SJCRH30 (cell line): ENCODE data around the gene PPEF1. TPM values are rescaled to one million over a fixed set of nuclear protein-coding genes. Genes with fewer than 3 reads are reported as not detected.

Experiments used
- DNase-seq, 2 experiments: peaks; one replicate each; pipeline ENCODE4 v3.0.0-alpha.2; 2015 to 2020
- H3K27ac ChIP-seq: fragments of 250-450 bp; sonication (Bioruptor Pico); 2 replicates; pipeline ENCODE4 v1.5.1; 2020; ENCODE audit warnings: mild to moderate bottlenecking, moderate library complexity
- H3K27me3 ChIP-seq: fragments of 250-450 bp; sonication (Bioruptor Pico); 2 replicates; pipeline ENCODE4 v1.5.1; 2020; ENCODE audit warnings: mild to moderate bottlenecking, moderate library complexity
- H3K36me3 ChIP-seq: fragments of 250-450 bp; sonication (Bioruptor Pico); 2 replicates; pipeline ENCODE4 v1.5.1; 2020; ENCODE audit warnings: mild to moderate bottlenecking, moderate library complexity
- H3K4me1 ChIP-seq: fragments of 250-450 bp; sonication (Bioruptor Pico); 2 replicates; pipeline ENCODE4 v1.5.1; 2020; ENCODE audit warnings: mild to moderate bottlenecking, moderate library complexity
- H3K4me3 ChIP-seq: fragments of 250-450 bp; sonication (Bioruptor Pico); 2 replicates; pipeline ENCODE4 v1.5.1; 2020; ENCODE audit warnings: mild to moderate bottlenecking, moderate library complexity
- H3K9me3 ChIP-seq: fragments of 250-450 bp; sonication (Bioruptor Pico); replicated peaks from 2 replicates; pipeline ENCODE4 v1.5.1; 2020; ENCODE audit warnings: mild to moderate bottlenecking, moderate library complexity
- total RNA-seq: library from RNA; depleted of rRNA; stranded (reverse); fragments of >200 nt; shearing (Covaris generic); gene quantifications from 2 replicates; pipeline ENCODE4 v1.2.3, GENCODE V29; 2014

Gene PPEF1
- total RNA-seq, 1 experiment from 2014 or later = 0.51 TPM

DNA sequence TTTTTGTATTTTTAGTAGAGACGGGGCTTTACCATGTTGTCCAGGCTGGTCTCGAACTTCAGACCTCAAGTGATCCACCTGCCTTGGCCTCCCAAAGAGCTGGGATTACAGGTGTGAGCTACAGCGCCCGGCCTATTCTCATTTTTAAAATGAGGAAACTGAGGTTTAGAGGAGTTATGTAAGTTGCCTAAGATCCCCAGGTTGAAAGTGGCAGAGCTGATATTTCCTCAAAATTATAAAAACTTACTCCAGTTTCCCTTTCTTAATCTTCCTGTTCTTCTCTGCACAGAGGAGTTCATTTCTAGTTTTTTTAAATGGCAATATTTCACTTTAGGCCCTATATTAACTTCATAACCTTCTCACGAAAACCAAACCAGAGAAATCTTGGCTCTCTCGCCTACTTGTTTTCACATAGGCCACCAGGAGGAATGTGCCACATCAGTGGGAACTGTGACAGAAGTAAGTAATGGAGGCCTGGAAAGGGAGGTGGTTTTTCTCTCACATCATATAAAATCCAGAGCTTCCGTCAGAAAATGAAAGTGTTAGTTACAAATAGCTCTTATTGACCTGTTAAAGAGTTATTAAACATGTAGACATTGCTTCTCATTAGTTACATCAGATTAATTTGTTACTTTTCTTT lies 19.5 kb upstream of the PPEF1 start:
- Histone ChIP-seq H3K36me3 (no peaks in the 10 kb centered on the region), H3K9me3 (no peaks in the 10 kb centered on the region), H3K4me3 (no peak overlapping the region), H3K27ac (no peak overlapping the region), H3K27me3 (no peaks in the 10 kb centered on the region; the same call in 1 of the 2 replicates), H3K4me1 (no peaks in the 10 kb centered on the region)
- no peak for DNase-seq

DNA sequence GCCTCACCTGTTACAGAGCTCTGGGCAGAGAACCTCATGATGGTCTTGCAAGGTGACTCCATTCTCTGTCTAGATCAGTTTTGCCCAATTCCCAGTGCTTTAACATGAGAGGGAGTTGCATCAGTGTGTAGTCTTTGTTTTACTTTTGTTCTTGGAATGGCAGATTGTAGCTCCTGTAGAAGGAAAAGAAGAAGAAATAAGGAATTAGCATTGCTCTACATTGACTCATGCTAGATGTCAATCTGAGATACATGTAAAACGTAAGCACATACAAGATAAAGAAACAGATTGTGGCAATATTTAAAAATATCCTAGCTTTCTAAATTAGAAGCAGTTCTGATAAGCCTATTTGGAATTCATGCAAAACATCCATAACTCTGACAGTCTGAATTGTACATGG lies 16.0 kb upstream of the PPEF1 start:
- Histone ChIP-seq H3K4me1 (no peaks in the 10 kb centered on the region), H3K36me3 (no peaks in the 10 kb centered on the region), H3K4me3 (no peak overlapping the region), H3K9me3 (no peaks in the 10 kb centered on the region), H3K27ac (no peak overlapping the region), H3K27me3 (no peaks in the 10 kb centered on the region)
- DNase-seq = no peak

DNA sequence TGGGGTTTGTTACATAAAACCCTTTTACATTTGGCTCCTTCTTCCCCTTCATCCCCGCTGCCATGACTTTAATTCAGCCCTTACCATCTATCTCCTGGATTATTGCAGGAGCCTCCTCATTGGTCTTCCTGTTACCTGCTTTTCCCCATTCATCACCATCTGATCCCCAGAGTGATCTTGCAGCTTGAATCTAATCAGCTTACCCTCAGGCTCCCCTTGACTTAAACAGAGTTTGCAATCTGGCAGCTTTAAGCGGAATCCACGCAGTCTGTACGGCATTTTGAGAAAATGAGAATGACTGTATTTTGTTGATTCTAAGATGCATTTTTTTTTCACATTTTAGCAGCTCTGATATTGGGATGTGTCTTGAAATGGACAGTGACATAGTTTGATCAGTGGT lies 14.9 kb upstream of the PPEF1 start:
- H3K9me3 ChIP-seq = no peaks in the 10 kb centered on the region
- H3K27ac ChIP-seq = no peak overlapping the region
- no peaks in the 10 kb centered on the region for H3K36me3 ChIP-seq
- no peaks in the 10 kb centered on the region for H3K27me3 ChIP-seq
- DNase-seq = no peak
- H3K4me3 ChIP-seq = no peak overlapping the region
- H3K4me1 ChIP-seq = no peaks in the 10 kb centered on the region

DNA sequence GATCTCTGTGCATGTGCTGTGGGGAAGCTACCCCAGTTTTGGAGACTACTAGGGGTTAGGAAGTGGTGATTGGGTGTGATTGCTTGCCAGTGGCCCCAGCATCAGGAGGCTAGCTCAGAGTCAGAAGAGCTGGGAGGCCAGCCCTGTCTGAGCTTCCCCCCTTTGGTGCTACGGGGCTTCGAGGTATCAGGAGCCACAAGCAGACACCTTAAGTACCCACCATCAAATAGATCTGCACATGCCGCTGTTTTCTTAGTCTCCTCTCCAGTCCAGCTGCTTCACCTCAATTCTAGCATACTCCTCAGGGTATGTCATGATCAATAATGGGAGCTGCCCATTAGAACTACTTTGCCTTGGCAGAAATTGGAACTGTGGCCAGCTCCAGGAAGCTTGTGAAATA lies 10.8 kb upstream of the PPEF1 start:
- no peaks in the 10 kb centered on the region for H3K9me3 ChIP-seq
- no peaks in the 10 kb centered on the region for H3K27me3 ChIP-seq
- H3K4me1 ChIP-seq = peaks cover 4% of the 10 kb centered on the region; the same call in 1 of the 2 replicates
- H3K4me3 ChIP-seq = no peak overlapping the region
- DNase-seq = no peak
- H3K36me3 ChIP-seq = no peaks in the 10 kb centered on the region
- no peak overlapping the region for H3K27ac ChIP-seq

DNA sequence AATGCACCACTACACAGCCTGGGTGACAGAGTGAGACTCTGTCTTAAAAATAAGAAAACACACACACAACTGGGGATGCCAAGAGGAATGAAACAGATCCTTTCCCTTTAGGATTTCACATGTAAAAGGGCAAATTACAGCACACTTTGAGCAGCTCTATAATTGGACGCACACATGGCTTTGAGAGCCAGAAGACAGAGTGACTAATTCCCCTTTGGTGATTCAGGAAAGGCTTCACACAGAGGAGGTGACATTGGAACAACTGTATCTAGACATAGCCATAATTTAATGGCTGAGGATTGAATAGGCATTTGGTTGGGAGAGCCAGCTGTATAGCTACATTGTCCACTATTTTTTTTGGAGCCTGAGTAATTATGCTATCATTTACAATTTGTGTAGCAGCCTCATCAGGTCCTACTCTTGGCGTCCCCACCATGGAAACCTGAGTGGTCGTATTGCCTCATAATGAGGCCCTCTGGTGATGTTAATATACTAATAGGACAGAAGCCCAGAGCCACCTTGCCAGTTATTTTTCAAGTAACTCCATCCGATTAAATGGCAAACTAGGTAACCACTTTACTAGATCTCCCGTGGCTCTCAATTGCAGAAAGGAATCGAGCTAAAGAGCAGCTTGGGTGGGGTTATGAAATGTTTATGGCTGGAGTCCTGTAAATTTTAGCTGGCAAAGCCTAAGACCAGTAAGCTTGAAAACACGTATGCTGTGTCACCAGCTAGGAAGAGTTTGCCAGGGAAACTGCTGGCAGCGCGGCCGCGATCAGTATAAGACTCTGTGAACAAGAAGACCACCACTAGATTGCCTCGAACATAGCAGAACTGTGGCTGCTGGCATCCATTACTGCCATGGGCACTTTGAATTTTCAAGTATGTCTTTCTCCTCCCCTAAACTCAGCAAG lies 8.5 kb upstream of the PPEF1 start:
- H3K9me3 ChIP-seq = no peaks in the 10 kb centered on the region
- no peaks in the 10 kb centered on the region for H3K27me3 ChIP-seq
- peaks cover 18% of the 10 kb centered on the region for H3K4me1 ChIP-seq
- no peak overlapping the region for H3K4me3 ChIP-seq
- DNase-seq = no peak
- no peaks in the 10 kb centered on the region for H3K36me3 ChIP-seq
- no peak overlapping the region for H3K27ac ChIP-seq

DNA sequence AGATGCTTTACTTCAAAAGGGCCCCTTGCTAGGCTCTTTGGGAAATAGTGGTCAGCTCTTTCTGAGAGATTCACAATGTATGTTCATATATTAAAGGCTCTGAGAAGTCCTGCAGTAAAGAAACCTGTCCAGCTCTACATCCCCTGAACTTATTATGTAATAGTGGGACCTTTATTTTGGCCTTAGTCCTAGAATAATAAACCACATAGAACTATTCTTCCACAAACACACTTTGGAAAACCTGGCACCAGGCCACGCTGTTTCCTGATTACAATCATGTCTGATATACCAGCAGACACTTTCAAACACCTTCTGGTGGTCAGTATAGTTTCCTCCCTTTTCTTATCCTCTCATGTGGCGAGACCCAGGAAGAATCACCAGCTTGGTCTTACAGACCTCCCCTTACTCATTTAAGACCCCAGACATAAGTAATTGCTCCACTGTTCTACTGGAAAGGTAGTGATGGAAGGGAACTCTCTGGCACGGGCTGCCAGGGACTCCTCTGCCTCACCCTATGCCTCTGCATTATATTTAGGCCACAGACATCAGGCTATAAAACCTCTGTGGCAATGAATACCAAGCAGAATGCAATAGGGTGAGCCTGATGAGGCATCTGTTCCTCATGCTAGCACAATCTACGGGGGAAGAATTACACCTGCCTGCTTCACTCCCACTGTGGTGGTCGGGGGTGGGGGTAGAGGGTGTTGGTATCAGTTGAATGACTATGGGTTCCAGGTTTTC lies 5.7 kb upstream of the PPEF1 start:
- H3K4me3 ChIP-seq = no peak overlapping the region
- H3K27me3 ChIP-seq = no peaks in the 10 kb centered on the region

DNA sequence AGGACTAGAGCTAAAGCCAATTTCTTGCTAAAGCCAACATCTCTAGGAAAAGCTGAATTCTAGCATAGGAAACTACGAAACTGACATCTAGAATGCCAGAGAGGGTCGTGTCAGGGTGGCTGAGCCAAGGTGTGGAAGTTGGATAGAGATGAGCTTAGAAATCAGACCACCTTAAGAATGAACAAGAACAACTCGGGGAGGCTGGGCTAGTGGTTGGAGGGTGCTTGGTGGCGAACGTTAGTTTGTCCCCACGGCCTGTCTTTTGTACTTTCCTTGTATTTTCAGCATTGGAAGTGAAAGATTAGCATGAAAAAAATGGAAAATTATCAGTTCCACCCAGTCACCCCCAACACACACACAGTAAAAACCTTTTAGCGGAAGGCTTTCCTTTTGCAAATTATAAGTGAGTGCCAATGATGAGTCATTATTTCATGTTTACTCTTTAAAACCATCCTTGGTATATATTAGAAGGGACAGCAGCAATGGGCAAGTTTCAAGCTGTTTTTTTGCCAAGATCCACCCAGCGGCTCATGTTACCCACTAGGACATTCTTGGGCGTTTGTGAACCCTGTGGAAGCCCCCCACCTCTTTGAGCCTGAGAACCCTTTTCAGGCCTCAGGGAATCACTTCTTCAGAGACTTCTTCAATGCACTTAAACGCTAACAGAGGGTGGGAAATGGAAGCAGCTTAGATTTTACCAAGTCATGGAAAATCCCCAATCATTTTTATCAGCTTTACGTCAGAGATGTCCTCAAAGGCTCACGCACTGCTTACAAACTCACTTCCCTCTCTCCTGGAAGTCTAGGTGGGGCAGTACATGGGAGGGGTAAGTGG lies 4.9 kb upstream of the PPEF1 start:
- Histone ChIP-seq H3K4me1 (peaks cover 18% of the 10 kb centered on the region), H3K4me3 (no peak overlapping the region), H3K27ac (no peak overlapping the region)

More for the DNA sequence above, 5.7 kb upstream of the PPEF1 start:
- Histone ChIP-seq H3K27ac (no peak overlapping the region), H3K4me1 (peaks cover 18% of the 10 kb centered on the region), H3K9me3 (no peaks in the 10 kb centered on the region), H3K36me3 (no peaks in the 10 kb centered on the region)
- peak; percentile 51 to 60 for DNase-seq

DNA sequence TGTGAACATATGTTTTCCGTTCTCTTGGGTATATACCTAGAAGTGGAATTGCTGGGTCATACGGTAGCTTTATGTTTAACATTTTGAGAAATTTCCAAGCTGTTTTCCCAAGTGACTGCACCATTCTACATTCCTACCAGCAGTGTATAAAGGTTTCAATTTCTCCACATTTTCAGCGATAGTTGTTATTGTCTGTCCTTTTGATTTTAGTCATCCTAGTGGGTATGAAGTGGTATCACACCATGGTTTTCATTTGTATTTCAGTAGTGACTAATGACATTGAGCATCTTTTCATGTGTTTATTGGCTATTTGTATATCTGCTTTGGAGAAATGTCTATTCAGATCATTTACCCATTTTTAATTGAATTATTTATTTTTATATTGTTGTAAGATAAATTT lies 2.4 kb downstream of the PPEF1 start:
- H3K27ac ChIP-seq = no peak overlapping the region
- no peak for DNase-seq
- no peaks in the 10 kb centered on the region for H3K4me1 ChIP-seq
- no peaks in the 10 kb centered on the region for H3K36me3 ChIP-seq
- no peaks in the 10 kb centered on the region for H3K9me3 ChIP-seq
- no peaks in the 10 kb centered on the region for H3K27me3 ChIP-seq
- no peak overlapping the region for H3K4me3 ChIP-seq

More for the DNA sequence above, 4.9 kb upstream of the PPEF1 start:
- Histone ChIP-seq H3K9me3 (no peaks in the 10 kb centered on the region), H3K27me3 (no peaks in the 10 kb centered on the region), H3K36me3 (no peaks in the 10 kb centered on the region)
- peak; percentile 8 to 28 for DNase-seq

DNA sequence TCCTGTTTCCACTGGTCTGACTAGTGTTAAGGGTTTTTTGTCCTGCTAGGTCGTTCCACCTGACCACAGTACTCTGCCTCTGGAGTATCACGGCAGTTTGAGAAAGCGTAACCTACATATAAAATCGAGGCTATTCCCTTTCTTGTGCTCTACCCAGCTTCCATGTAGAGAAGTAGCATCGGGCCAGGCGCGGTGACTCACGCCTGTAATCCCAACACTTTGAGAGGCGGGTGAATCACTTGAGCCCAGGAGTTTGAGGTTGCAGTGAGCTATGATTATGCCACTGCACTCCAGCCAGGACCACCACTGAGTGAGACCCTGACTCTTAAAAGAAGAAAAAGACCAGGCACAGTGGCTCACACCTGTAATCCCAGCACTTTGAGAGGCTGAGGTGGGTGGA lies 7.5 kb downstream of the PPEF1 start:
- Histone ChIP-seq H3K4me1 (no peaks in the 10 kb centered on the region), H3K9me3 (no peaks in the 10 kb centered on the region), H3K36me3 (no peaks in the 10 kb centered on the region), H3K27me3 (no peaks in the 10 kb centered on the region), H3K4me3 (no peak overlapping the region), H3K27ac (no peak overlapping the region)
- DNase-seq = no peak

DNA sequence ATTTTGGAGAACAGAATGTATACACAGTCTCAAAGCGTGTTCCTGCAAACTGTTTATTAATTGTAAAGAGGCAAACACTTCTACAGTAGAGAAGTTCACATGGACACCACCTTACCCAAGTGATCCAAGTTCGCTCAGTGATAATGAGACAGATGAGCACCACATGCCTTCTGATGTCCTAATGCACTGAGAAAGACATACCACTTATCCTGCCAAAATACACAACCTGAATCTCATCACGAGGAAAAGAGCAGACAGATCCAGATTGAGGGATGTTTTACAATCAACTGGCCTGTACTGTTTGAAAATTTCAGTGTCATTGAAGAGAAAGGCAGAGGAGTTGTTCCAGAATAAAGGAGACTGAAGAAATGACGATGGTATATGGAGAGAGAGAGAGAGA lies 12.4 kb downstream of the PPEF1 start:
- Histone ChIP-seq H3K36me3 (no peaks in the 10 kb centered on the region), H3K4me1 (no peaks in the 10 kb centered on the region), H3K27ac (no peak overlapping the region), H3K9me3 (no peaks in the 10 kb centered on the region), H3K4me3 (no peak overlapping the region), H3K27me3 (no peaks in the 10 kb centered on the region)
- no peak for DNase-seq

DNA sequence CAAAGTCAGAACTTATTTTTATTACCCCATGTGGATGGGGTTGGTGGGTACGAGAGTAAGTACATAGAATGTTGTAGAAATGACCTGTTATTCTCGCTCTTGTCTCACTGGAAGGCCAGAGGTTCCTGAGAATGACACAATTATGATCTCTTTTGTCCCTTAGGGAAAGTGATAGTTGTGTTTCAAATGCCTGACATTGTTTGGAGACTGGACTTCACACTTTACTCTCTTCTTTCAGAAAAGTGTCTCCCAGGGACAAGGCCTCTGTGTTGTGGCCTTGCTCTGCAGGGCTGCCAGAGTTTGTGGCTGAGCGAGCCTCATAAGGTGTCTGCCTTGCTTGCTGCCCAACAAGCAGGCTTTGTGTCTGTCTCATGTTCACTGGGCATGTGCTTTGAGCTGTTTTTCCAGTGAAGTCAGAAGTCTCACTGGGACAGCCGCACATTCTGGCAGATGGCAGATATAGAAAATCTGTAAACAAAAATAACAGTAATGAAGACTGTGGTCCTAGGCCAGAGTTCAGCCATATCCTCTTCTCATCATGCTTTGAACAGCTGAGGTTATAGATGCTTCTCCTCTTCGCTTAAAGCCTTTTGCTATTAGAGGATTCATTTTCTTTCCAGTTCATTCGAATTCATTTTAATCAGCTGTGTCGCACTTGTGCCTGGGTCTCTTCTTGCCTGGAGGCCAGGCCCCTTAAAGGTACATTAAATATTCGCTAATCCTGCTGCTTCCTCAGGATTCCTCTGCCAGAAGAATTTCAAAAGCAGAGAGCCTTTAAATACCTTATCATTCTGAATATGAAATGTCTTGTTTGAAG lies 14.4 kb downstream of the PPEF1 start:
- Histone ChIP-seq H3K27ac (no peak overlapping the region), H3K9me3 (no peaks in the 10 kb centered on the region), H3K4me1 (no peaks in the 10 kb centered on the region), H3K4me3 (no peak overlapping the region), H3K36me3 (no peaks in the 10 kb centered on the region), H3K27me3 (no peaks in the 10 kb centered on the region)
- DNase-seq = no peak

DNA sequence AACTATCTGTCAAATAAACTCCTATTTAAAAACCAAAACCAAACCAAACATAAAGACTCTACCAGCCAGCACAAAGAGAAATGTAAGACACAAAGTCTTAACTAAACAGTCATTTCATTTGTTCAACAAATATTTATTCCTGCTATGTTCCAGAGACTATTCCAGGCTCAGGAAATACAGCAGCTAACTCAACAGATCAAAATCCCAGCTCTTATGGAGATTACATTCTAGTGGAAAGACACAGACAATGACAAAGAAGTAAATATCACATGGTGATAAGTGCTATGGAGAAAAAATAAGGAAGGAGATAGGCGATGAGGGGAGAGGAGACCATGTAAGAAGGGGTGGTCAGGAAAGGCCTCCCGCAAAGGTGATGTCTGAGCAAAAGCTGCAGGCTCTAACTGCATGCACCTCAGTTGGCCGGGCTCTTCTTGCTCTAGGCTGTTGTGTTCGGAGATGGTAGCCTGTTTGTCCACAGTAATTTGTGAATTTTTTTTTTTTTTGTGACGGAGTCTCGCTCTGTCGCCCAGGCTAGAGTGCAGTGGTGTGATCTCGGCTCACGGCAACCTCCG lies 15.1 kb downstream of the PPEF1 start:
- no peak for DNase-seq
- Histone ChIP-seq H3K27me3 (no peaks in the 10 kb centered on the region), H3K36me3 (no peaks in the 10 kb centered on the region), H3K27ac (no peak overlapping the region), H3K9me3 (no peaks in the 10 kb centered on the region), H3K4me3 (no peak overlapping the region), H3K4me1 (no peaks in the 10 kb centered on the region)

DNA sequence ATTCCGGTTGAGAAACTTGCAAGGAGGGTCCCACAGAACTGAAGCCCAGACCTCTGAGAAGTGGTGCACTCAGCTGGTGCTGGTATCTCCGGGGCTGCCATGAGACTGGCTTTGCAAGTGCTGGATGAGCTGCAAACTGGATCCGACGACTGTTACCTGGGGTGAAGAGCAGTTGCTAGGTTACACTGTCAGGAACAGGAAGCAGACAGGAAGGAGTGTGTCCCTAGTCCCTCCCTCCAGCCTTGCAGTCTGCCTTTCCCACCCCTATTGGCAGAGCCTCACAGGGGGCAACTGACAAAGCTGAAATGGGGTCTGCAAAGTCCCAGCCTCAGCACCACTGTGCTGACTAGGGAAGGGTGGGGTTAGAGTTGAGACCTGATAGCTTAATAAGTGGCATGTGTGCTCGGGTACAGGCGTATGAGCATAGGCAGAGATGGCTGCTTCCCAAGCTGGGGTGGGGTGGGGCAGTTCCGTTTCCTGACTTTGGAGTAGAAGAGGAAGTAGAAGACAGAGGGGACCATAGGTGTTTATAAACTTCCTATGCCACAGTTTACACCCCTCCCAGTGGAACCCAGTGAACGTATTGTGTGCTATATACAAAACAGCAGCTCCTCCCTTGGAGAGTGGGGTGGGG lies 18.0 kb downstream of the PPEF1 start:
- Histone ChIP-seq H3K27ac (no peak overlapping the region), H3K9me3 (no peaks in the 10 kb centered on the region), H3K27me3 (no peaks in the 10 kb centered on the region), H3K4me3 (no peak overlapping the region), H3K36me3 (no peaks in the 10 kb centered on the region), H3K4me1 (no peaks in the 10 kb centered on the region)
- no peak for DNase-seq
